ENCODE results near the gene SLAIN1. TPM values are rescaled to one million over a fixed set of nuclear protein-coding genes. Genes with fewer than 3 reads are reported as not detected.

SLAIN1 gene
- total RNA-seq, 3 donors from 2014 or later (not counting 1 experiment from before 2014, with no cell fraction given): 14.9 to 29.0 (median 25.7) TPM

DNA sequence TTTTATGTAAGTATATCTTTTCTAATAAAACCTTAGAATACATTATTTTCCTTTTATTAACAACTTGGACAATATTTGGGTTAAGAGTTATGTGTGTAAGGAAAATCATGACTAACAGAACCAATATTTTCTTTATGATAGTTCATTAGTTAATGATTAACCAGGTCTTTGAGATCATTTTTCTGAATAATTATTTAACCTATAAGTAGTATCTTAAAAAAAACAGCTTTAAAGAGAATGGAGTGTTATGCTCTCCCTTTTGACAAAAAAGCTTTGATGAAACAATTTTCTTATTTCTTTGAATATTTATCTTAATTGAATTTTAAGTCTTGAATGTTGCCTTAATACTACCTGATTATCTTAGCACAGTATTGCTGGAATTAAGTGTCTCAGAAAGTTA lies 3.8 kb downstream of the SLAIN1 start:
- H3K4me1 Mint-ChIP-seq: peaks cover 19 to 26% of the 10 kb centered on the region in 2 donors
- intact Hi-C loops (cut with micrococcal nuclease): no loop called here

DNA sequence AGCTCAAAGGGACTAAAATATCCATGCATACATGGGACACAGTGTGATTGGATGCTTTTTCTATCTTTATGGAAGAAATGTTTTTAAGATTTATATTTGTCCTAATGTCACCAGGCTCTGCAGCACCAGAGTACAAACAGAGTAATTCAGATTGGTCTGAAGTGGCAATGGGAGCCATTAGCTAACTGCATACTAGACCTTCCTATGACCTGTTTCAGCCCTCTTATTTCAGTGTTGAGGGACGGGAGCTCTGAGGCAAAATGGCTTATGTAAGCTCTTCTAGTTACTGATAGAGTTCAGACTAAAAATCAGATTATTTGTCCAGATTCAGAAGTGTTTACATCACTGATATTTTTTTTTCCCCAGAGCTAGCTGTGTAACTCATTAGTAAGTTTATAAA lies 4.9 kb downstream of the SLAIN1 start:
- Mint-ChIP-seq H3K4me3 (no peak overlapping the region), H3K27ac (no peak overlapping the region), H3K36me3 (peaks cover 7% of the 10 kb centered on the region)

More for the DNA sequence above, 3.8 kb downstream of the SLAIN1 start:
- H3K4me1 ChIP-seq (ENCODE audit: control insufficient read depth, insufficient read depth, low read length): peaks cover 4% of the 10 kb centered on the region
- no peaks in the 10 kb centered on the region for H3K9me3 ChIP-seq (ENCODE audit: control insufficient read depth, insufficient read depth, low read length)
- ATAC-seq (no peak), DNase-seq (no peak)
- TF ChIP-seq, protein P1, sequence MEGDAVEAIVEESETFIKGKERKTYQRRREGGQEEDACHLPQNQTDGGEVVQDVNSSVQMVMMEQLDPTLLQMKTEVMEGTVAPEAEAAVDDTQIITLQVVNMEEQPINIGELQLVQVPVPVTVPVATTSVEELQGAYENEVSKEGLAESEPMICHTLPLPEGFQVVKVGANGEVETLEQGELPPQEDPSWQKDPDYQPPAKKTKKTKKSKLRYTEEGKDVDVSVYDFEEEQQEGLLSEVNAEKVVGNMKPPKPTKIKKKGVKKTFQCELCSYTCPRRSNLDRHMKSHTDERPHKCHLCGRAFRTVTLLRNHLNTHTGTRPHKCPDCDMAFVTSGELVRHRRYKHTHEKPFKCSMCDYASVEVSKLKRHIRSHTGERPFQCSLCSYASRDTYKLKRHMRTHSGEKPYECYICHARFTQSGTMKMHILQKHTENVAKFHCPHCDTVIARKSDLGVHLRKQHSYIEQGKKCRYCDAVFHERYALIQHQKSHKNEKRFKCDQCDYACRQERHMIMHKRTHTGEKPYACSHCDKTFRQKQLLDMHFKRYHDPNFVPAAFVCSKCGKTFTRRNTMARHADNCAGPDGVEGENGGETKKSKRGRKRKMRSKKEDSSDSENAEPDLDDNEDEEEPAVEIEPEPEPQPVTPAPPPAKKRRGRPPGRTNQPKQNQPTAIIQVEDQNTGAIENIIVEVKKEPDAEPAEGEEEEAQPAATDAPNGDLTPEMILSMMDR (IDR thresholded peaks at IDR 0.05): no peak
- H3K27ac ChIP-seq (ENCODE audit: low read length): no peak overlapping the region
- no peaks in the 10 kb centered on the region for H3K27me3 Mint-ChIP-seq (ENCODE audit: low read depth in 2 of 2)
- no peaks in the 10 kb centered on the region for H3K36me3 Mint-ChIP-seq
- H3K4me3 Mint-ChIP-seq: no peak overlapping the region
- H3K27me3 ChIP-seq (ENCODE audit: control insufficient read depth, insufficient read depth, low read length): no peaks in the 10 kb centered on the region
- no peak overlapping the region for H3K27ac Mint-ChIP-seq
- no peak overlapping the region for H3K4me3 ChIP-seq (ENCODE audit: low read length)
- no peaks in the 10 kb centered on the region for H3K36me3 ChIP-seq (ENCODE audit: control insufficient read depth, insufficient read depth, low read length)
- H3K9me3 Mint-ChIP-seq: no peaks in the 10 kb centered on the region

DNA sequence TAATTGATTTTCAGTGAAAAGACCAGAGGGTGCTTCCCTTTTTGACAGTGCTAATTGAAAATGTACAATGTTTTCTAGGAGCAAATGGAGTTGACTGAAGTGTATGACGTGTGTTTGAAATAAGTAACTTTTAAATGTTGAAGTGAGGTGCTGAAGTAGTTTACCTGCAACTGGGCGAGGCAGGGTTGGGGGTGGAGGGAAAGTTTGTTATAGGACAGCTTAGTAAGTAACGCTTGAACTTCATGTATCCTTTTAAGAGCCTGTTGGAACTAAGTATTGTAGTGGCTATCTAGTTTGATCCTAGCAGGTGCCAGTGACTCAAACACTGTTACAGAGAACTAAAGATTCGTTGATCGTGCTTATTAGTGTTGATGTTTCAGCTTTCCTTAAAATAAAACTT lies 5.9 kb downstream of the SLAIN1 start:
- no peak for DNase-seq
- H3K27me3 Mint-ChIP-seq (ENCODE audit: low read depth in 2 of 2): no peaks in the 10 kb centered on the region
- TF ChIP-seq, protein P1 (IDR thresholded peaks at IDR 0.05): no peak
- no peak for ATAC-seq
- intact Hi-C loops (cut with micrococcal nuclease): no loop called here
- no peaks in the 10 kb centered on the region for H3K4me1 ChIP-seq (ENCODE audit: control insufficient read depth, insufficient read depth, low read length)
- 93% methylated on average over 5 of the region's 5 CpGs for WGBS (ENCODE audit: insufficient coverage)
- peaks cover 0 to 2% of the 10 kb centered on the region in 2 donors for H3K9me3 Mint-ChIP-seq
- no peak overlapping the region for H3K4me3 Mint-ChIP-seq
- no peak overlapping the region for H3K27ac ChIP-seq (ENCODE audit: low read length)
- peaks cover 17% of the 10 kb centered on the region for H3K36me3 Mint-ChIP-seq
- no peaks in the 10 kb centered on the region for H3K36me3 ChIP-seq (ENCODE audit: control insufficient read depth, insufficient read depth, low read length)
- peaks cover 10 to 19% of the 10 kb centered on the region in 2 donors for H3K4me1 Mint-ChIP-seq
- no peak overlapping the region for H3K27ac Mint-ChIP-seq
- H3K27me3 ChIP-seq (ENCODE audit: control insufficient read depth, insufficient read depth, low read length): no peaks in the 10 kb centered on the region
- H3K4me3 ChIP-seq (ENCODE audit: low read length): no peak overlapping the region
- no peaks in the 10 kb centered on the region for H3K9me3 ChIP-seq (ENCODE audit: control insufficient read depth, insufficient read depth, low read length)

More for the DNA sequence above, 4.9 kb downstream of the SLAIN1 start:
- Mint-ChIP-seq H3K9me3 (no peaks in the 10 kb centered on the region), H3K27me3 (ENCODE audit: low read depth in 2 of 2) (no peaks in the 10 kb centered on the region), H3K4me1 (peaks cover 10 to 19% of the 10 kb centered on the region in 2 donors)
- intact Hi-C loops (cut with micrococcal nuclease): no loop called here
- no peaks in the 10 kb centered on the region for H3K9me3 ChIP-seq (ENCODE audit: control insufficient read depth, insufficient read depth, low read length)
- 100% methylated on average over 1 of the region's 1 CpG for WGBS (ENCODE audit: insufficient coverage)
- H3K4me1 ChIP-seq (ENCODE audit: control insufficient read depth, insufficient read depth, low read length): no peaks in the 10 kb centered on the region
- ATAC-seq (no peak), DNase-seq (no peak)
- H3K36me3 ChIP-seq (ENCODE audit: control insufficient read depth, insufficient read depth, low read length): no peaks in the 10 kb centered on the region
- no peaks in the 10 kb centered on the region for H3K27me3 ChIP-seq (ENCODE audit: control insufficient read depth, insufficient read depth, low read length)
- TF ChIP-seq, protein P1 (IDR thresholded peaks at IDR 0.05): no peak
- H3K27ac ChIP-seq (ENCODE audit: low read length): no peak overlapping the region
- H3K4me3 ChIP-seq (ENCODE audit: low read length): no peak overlapping the region

DNA sequence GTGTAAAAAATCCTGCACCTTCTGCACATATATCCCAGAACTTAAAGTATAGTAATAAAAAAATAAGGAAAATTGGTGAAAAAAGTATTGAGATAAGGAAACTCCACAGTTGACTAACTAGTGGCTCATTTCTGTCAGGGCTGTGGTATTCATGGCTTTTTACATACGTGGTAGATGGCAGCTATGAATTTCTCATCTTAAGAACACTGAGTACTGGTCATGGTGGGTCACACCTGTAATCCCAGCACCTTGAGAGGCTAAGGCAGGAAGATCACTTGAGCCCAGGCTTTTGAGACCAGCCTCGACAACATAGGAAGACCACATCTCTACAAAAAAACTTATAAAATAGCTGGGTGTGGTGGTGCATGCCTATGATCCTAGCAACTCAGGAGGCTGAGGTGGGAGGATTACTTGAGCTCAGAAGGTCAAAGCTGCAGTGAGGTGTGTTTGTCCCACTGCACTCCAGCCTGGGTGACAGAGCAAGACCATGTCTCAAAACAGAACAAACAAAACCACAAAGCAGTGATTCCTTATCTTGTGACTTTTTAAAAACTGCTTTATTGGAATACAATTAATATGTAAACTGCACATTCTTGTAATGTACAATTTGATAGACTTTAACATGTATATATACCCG lies 16.8 kb downstream of the SLAIN1 start:
- no peak for DNase-seq
- TF ChIP-seq, protein P1 (IDR thresholded peaks at IDR 0.05): no peak
- H3K36me3 ChIP-seq (ENCODE audit: control insufficient read depth, insufficient read depth, low read length): no peaks in the 10 kb centered on the region
- no peaks in the 10 kb centered on the region for H3K9me3 ChIP-seq (ENCODE audit: control insufficient read depth, insufficient read depth, low read length)
- H3K4me3 ChIP-seq (ENCODE audit: low read length): no peak overlapping the region
- WGBS (ENCODE audit: insufficient coverage): 75% methylated on average over 2 of the region's 3 CpGs
- H3K27me3 Mint-ChIP-seq (ENCODE audit: low read depth in 2 of 2): no peaks in the 10 kb centered on the region
- no peak for ATAC-seq
- no peak overlapping the region for H3K27ac Mint-ChIP-seq
- H3K36me3 Mint-ChIP-seq: peaks cover 9% of the 10 kb centered on the region
- no peaks in the 10 kb centered on the region for H3K27me3 ChIP-seq (ENCODE audit: control insufficient read depth, insufficient read depth, low read length)
- H3K9me3 Mint-ChIP-seq: peaks cover 4 to 12% of the 10 kb centered on the region in 2 donors
- no peak overlapping the region for H3K27ac ChIP-seq (ENCODE audit: low read length)
- H3K4me1 ChIP-seq (ENCODE audit: control insufficient read depth, insufficient read depth, low read length): no peaks in the 10 kb centered on the region
- no peak overlapping the region for H3K4me3 Mint-ChIP-seq
- intact Hi-C loops (cut with micrococcal nuclease): no loop called here
- H3K4me1 Mint-ChIP-seq: peaks cover 8 to 13% of the 10 kb centered on the region in 2 donors

Measured in natural killer cell (primary cell).